A549 (cell line): ENCODE data around the gene TESK2. TPM values are rescaled to one million over a fixed set of nuclear protein-coding genes. Genes with fewer than 3 reads are reported as not detected.
A peak's percentile ranks its signal among the peaks of the same experiment; 100 is the strongest.

Source experiments
- ATAC-seq, 2 experiments: fragments of 200-7000 bp in 1 of 2; fragments of >200 bp in 1 of 2; cut with Nextera tagmentation in 1 of 2; cut with Tn5 transposase in 1 of 2; 3 replicates each; pipeline versions ENCODE4 v1.8.0 to v1.9.1; 2018 to 2020; ENCODE audit warnings: mild to moderate bottlenecking in 1 of 2, moderate library complexity in 1 of 2
- CTCF ChIA-PET: fragments of 300-600 bp; sonication (Branson Sonifier 250); formaldehyde crosslinking; extraction: SDS; loops from one replicate; lab custom pipeline; 2021; ENCODE audit warnings: antibody characterized with exemption, inconsistent platforms; lab: Yijun Ruan, JAX
- POLR2A ChIA-PET: fragments of 350-600 bp; formaldehyde crosslinking; extraction: SDS; loops from one replicate; lab custom pipeline; 2021; ENCODE audit warnings: antibody characterized with exemption, inconsistent platforms; lab: Yijun Ruan, JAX
- DNase-seq, 2 experiments: peaks; one replicate each; pipeline versions ENCODE4 v3.0.0 to v3.0.0-alpha.2; 2011 to 2016; ENCODE audit warnings: low read depth in 1 of 2, low spot score in 1 of 2
- FAIRE-seq: peaks from 2 replicates; lab custom pipeline; 2011; peaks lifted over from hg19 to GRCh38; lab: Jason Lieb, UNC
- H3K27ac ChIP-seq, 2 experiments: fragments of >200 bp; sonication (Bioruptor Twin); formaldehyde crosslinking; 3 replicates each; pipeline ENCODE4 v1.5.1; 2016 to 2017
- H3K4me1 ChIP-seq: fragments of >200 bp; sonication (Bioruptor Twin); formaldehyde crosslinking; 3 replicates; pipeline ENCODE4 v1.6.1; 2016
- H3K4me2 ChIP-seq: fragments of >200 bp; sonication (Bioruptor Twin); formaldehyde crosslinking; 3 replicates; pipeline ENCODE4 v1.6.1; 2016
- H3K4me3 ChIP-seq: fragments of >200 bp; sonication (Bioruptor Twin); formaldehyde crosslinking; 3 replicates; pipeline ENCODE4 v1.5.1; 2016
- H3K9me3 ChIP-seq: fragments of >200 bp; sonication (Bioruptor Twin); formaldehyde crosslinking; 3 replicates; pipeline ENCODE4 v1.6.1; 2016
- CBX8 ChIP-seq: fragments of 200-600 bp; sonication (generic); IDR thresholded peaks from 2 replicates; pipeline ENCODE4 v1.6.1; 2016
- CEBPB ChIP-seq, 2 experiments: fragments of >200 bp in 1 of 2; sonication (Bioruptor Twin) in 1 of 2; formaldehyde crosslinking in 1 of 2; IDR thresholded peaks; 2 replicates each; pipeline ENCODE4 v1.6.1; 2012 to 2016
- CHD2 ChIP-seq: fragments of 150-350 bp; IDR thresholded peaks from 2 replicates; pipeline ENCODE4 v1.6.1; 2014; ENCODE audit warnings: low read length; ENCODE audit not compliant: partially characterized antibody
- E2F6 ChIP-seq: IDR thresholded peaks from 2 replicates; pipeline ENCODE4 v1.6.1; 2012; ENCODE audit warnings: low read depth, borderline replicate concordance
- EP300 ChIP-seq, 2 experiments: fragments of >200 bp; sonication (Bioruptor Twin); formaldehyde crosslinking; IDR thresholded peaks; 2 replicates in 1 of 2; 3 replicates in 1 of 2; pipeline ENCODE4 v1.6.1; 2016 to 2017
- ESRRA ChIP-seq: fragments of 150-350 bp; IDR thresholded peaks from 2 replicates; pipeline ENCODE4 v1.6.1; 2014; ENCODE audit warnings: mild to moderate bottlenecking, low read length, borderline replicate concordance
- FOSB ChIP-seq: fragments of 250-450 bp; sonication (Bioruptor Pico); IDR thresholded peaks from 2 replicates; pipeline ENCODE4 v1.5.0; 2020; ENCODE audit warnings: mild to moderate bottlenecking, moderate library complexity
- FOXS1 ChIP-seq: fragments of 250-450 bp; sonication (Bioruptor Pico); IDR thresholded peaks from 2 replicates; pipeline ENCODE4 v1.5.0; 2020; ENCODE audit warnings: mild to moderate bottlenecking, moderate library complexity
- HDAC2 ChIP-seq: fragments of 200-600 bp; sonication (generic); IDR thresholded peaks from 2 replicates; pipeline ENCODE4 v1.6.1; 2016
- HEYL ChIP-seq: fragments of 250-450 bp; sonication (Bioruptor Pico); IDR thresholded peaks from 2 replicates; pipeline ENCODE4 v1.8.0; 2021; ENCODE audit warnings: mild to moderate bottlenecking, moderate library complexity
- HOXA7 ChIP-seq: fragments of 250-450 bp; sonication (Bioruptor Pico); IDR thresholded peaks from 2 replicates; pipeline ENCODE4 v1.5.0; 2020; ENCODE audit warnings: mild to moderate bottlenecking, moderate library complexity
- HOXB13 ChIP-seq: fragments of 250-450 bp; sonication (Bioruptor Pico); IDR thresholded peaks from 2 replicates; pipeline ENCODE4 v1.5.0; 2020; ENCODE audit warnings: low read depth, mild to moderate bottlenecking, moderate library complexity
- JUNB ChIP-seq: fragments of >200 bp; sonication (Bioruptor Twin); formaldehyde crosslinking; IDR thresholded peaks from 2 replicates; pipeline ENCODE4 v1.6.1; 2016
- KDM1A ChIP-seq: fragments of 200-600 bp; sonication (generic); IDR thresholded peaks from 2 replicates; pipeline ENCODE4 v1.6.1; 2016; ENCODE audit warnings: low read depth, mild to moderate bottlenecking
- MAZ ChIP-seq: fragments of 150-350 bp; IDR thresholded peaks from 2 replicates; pipeline ENCODE4 v1.6.1; 2014; ENCODE audit warnings: antibody characterized with exemption, low read depth, low read length, borderline replicate concordance
- PHF8 ChIP-seq: fragments of 200-600 bp; sonication (generic); IDR thresholded peaks from 2 replicates; pipeline ENCODE4 v1.6.1; 2016; ENCODE audit warnings: low read depth, mild to moderate bottlenecking, antibody characterized with exemption, moderate library complexity, borderline replicate concordance
- RCOR1 ChIP-seq: fragments of 150-350 bp; IDR thresholded peaks from 2 replicates; pipeline ENCODE4 v1.6.1; 2014; ENCODE audit warnings: antibody characterized with exemption, low read length, low read depth
- SMC3 ChIP-seq: fragments of >200 bp; sonication (Bioruptor Twin); formaldehyde crosslinking; IDR thresholded peaks from 3 replicates; pipeline ENCODE4 v1.6.1; 2018; ENCODE audit warnings: inconsistent platforms
- TP53 ChIP-seq: fragments of 250-450 bp; sonication (Bioruptor Pico); IDR thresholded peaks from 2 replicates; pipeline ENCODE4 v1.5.0; 2021; ENCODE audit warnings: mild to moderate bottlenecking, moderate library complexity
- USF2 ChIP-seq: fragments of 450-650 bp; IDR thresholded peaks from 2 replicates; pipeline ENCODE4 v1.6.1; 2014; ENCODE audit warnings: antibody characterized with exemption
- ZFP36 ChIP-seq: fragments of 450-650 bp; IDR thresholded peaks from 2 replicates; pipeline ENCODE4 v1.6.1; 2014; ENCODE audit warnings: borderline replicate concordance; ENCODE audit not compliant: partially characterized antibody
- WGBS: methylation state at CpG from one replicate; pipeline ENCODE4 v1.1.6; 2017; ENCODE audit errors: missing lambda C conversion rate; 5-methylcytosine and 5-hydroxymethylcytosine counted together
- polyA minus RNA-seq: library from RNA; depleted of rRNA, polyadenylated mRNA; stranded (reverse); fragments of >200 nt; gene quantifications from 2 replicates; pipeline ENCODE4 v1.2.3, GENCODE V29; 2011; rRNA and poly(A)+ RNA removed
- polyA plus RNA-seq, 4 experiments: library from polyadenylated mRNA; depleted of rRNA in 3 of 4; stranded (reverse); fragments of >200 nt; fragmentation: RNase III in 1 of 4; extraction: RNeasy Plus Mini Kit Qiagen cat#74134 plus additional on column Dnase treatment in 1 of 4; gene quantifications; 2 replicates in 3 of 4; 3 replicates in 1 of 4; pipeline ENCODE4 v1.2.3, GENCODE V29; 2011 to 2017
- TF ChIP-seq, protein P1 (sequence below): IDR thresholded peaks from 2 replicates; pipeline ENCODE4 v1.6.1; 2012
- TF ChIP-seq, protein P2 (sequence below): IDR thresholded peaks from 2 replicates; pipeline ENCODE4 v1.6.1; 2012

Gene TESK2, protein sequence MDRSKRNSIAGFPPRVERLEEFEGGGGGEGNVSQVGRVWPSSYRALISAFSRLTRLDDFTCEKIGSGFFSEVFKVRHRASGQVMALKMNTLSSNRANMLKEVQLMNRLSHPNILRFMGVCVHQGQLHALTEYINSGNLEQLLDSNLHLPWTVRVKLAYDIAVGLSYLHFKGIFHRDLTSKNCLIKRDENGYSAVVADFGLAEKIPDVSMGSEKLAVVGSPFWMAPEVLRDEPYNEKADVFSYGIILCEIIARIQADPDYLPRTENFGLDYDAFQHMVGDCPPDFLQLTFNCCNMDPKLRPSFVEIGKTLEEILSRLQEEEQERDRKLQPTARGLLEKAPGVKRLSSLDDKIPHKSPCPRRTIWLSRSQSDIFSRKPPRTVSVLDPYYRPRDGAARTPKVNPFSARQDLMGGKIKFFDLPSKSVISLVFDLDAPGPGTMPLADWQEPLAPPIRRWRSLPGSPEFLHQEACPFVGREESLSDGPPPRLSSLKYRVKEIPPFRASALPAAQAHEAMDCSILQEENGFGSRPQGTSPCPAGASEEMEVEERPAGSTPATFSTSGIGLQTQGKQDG
- polyA plus RNA-seq (2011; rRNA removed): 0.48 and 0.58 TPM in 2 replicates
- 0.26 and 0.27 TPM in 2 replicates for polyA plus RNA-seq (2012; cell fraction: cytosol; rRNA removed)
- polyA plus RNA-seq (2012; cell fraction: nucleus; rRNA removed): 0.49 and 0.53 TPM in 2 replicates
- polyA plus RNA-seq (2017; fragmentation: RNase III; extraction: RNeasy Plus Mini Kit Qiagen cat#74134 plus additional on column Dnase treatment): 0.22 to 0.28 TPM (median 0.26 TPM) in 3 replicates
- 0.49 and 0.58 TPM in 2 replicates for polyA minus RNA-seq

- POLR2A ChIA-PET: interaction anchor here (0.6 to 1.9 kb wide), 6 partner anchors 9 to 480 kb away, joined by 3 to 12 read pairs (median 4); partner anchors contain the start of genes AKR1A1, CCDC163, MMACHC and MUTYH
- Histone ChIP-seq H3K27ac (peak within 1 kb of the TSS; percentile 18 to 68; a peak in 4 of 6 replicates), H3K4me3 (peak within 1 kb of the TSS; percentile 57), H3K4me1 (no peaks in the 10 kb centered on the region; the same call in 2 of the 3 replicates), H3K9me3 (no peaks in the 10 kb centered on the region), H3K4me2 (peak within 1 kb of the TSS; percentile 82)
- CTCF ChIA-PET: interaction anchor here (0.6 to 8.0 kb wide), 7 partner anchors 73 to 476 kb away, joined by 3 to 157 read pairs (median 12); partner anchors contain the start of gene HPDL
- ATAC-seq: peak; percentile 92 to 97
- peak; percentile 59 for FAIRE-seq
- no peak for TF ChIP-seq KDM1A
- TF ChIP-seq SMC3: 0 out of 3 replicates have a peak, but pooled peaks have one; percentile 5
- no peak for TF ChIP-seq FOSB
- TF ChIP-seq CEBPB (IDR thresholded peaks at IDR 0.05): peak in 1 of 2 experiments; percentile 50; a peak in 1 of 4 replicates
- no peak for TF ChIP-seq HOXB13 (CRISPR knock-in tag)
- no peak for TF ChIP-seq RCOR1
- no peak for TF ChIP-seq HDAC2
- TF ChIP-seq PHF8: peak; percentile 24; the same call in 1 of the 2 replicates
- TF ChIP-seq FOXS1 (CRISPR knock-in tag): no peak
- TF ChIP-seq USF2: peak; percentile 90
- TF ChIP-seq MAZ: no peak
- no peak for TF ChIP-seq HOXA7
- TF ChIP-seq, protein P1, sequence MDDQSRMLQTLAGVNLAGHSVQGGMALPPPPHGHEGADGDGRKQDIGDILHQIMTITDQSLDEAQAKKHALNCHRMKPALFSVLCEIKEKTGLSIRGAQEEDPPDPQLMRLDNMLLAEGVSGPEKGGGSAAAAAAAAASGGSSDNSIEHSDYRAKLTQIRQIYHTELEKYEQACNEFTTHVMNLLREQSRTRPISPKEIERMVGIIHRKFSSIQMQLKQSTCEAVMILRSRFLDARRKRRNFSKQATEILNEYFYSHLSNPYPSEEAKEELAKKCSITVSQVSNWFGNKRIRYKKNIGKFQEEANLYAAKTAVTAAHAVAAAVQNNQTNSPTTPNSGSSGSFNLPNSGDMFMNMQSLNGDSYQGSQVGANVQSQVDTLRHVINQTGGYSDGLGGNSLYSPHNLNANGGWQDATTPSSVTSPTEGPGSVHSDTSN: peak; percentile 83; the same call in 1 of the 2 replicates
- TF ChIP-seq, protein P2, sequence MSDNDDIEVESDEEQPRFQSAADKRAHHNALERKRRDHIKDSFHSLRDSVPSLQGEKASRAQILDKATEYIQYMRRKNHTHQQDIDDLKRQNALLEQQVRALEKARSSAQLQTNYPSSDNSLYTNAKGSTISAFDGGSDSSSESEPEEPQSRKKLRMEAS: peak; percentile 85
- TF ChIP-seq E2F6: peak; percentile 72; the same call in 1 of the 2 replicates
- no peak for TF ChIP-seq TP53 (CRISPR knock-in tag)
- DNase-seq: peak; percentile 93 to 99
- 3% methylated on average over 21 of the region's 64 CpGs for WGBS
These were observed at the start of gene TESK2 for GRCh38 chr1:45490626-45491486. Gene TESK2 (minus strand): TSS chr1:45491163. CDS start chr1:45457785, 33,378 bp downstream.

GRCh38 chr1:45536886-45537285, 45.9 kb upstream of the TESK2 start:
- no peak for FAIRE-seq
- ATAC-seq: no peak

More at GRCh38 chr1:45536886-45537285, 45.9 kb upstream of the TESK2 start:
- H3K4me1 ChIP-seq: no peaks in the 10 kb centered on the region
- no peak for DNase-seq
- TF ChIP-seq KDM1A: no peak
- no peak for TF ChIP-seq CHD2
- TF ChIP-seq ESRRA: no peak
- TF ChIP-seq EP300 (IDR thresholded peaks at IDR 0.05): no peak
- no peak for TF ChIP-seq CBX8
- TF ChIP-seq JUNB: no peak
- no peak for TF ChIP-seq ZFP36
- no peak for TF ChIP-seq HDAC2
- no peak for TF ChIP-seq HEYL (CRISPR knock-in tag)
- TF ChIP-seq, all 56 proteins: peak for 0
- Histone ChIP-seq H3K9me3 (no peaks in the 10 kb centered on the region), H3K4me2 (no peak overlapping the region), H3K4me3 (no peak overlapping the region), H3K27ac (no peak overlapping the region)
- 75% methylated on average over 4 of the region's 4 CpGs for WGBS
- POLR2A ChIA-PET: interaction anchor here (1.1 to 1.6 kb wide), 2 partner anchors 14 to 15 kb away, joined by 4 to 6 read pairs; partner anchors contain the start of genes AKR1A1 and PRDX1
- CTCF ChIA-PET: interaction anchor here (1.9 kb wide), 1 partner anchor 32 kb away, joined by 5 read pairs; no protein-coding TSS in a partner anchor
